OCI-LY1 (cell line): ENCODE results near the gene CAMTA1.

Experiments used
- CTCF ChIP-seq: fragments of 200-600 bp; sonication (generic), shearing (Covaris generic); IDR thresholded peaks from 2 replicates; pipeline ENCODE4 v1.5.1; 2017; ENCODE audit warnings: mild to moderate bottlenecking, antibody characterized with exemption, low read length, moderate library complexity, mixed read lengths
- EZH2 ChIP-seq: fragments of 200-600 bp; sonication (generic), shearing (Covaris generic); IDR thresholded peaks from 2 replicates; pipeline ENCODE4 v1.8.0; 2017; ENCODE audit warnings: borderline replicate concordance, mixed run types, mild to moderate bottlenecking, antibody characterized with exemption, low read length, moderate library complexity, mixed read lengths

- TF ChIP-seq EZH2 (no peak), CTCF (no peak)
Observed at GRCh38 chr1:6891781-6892579, 106.7 kb downstream of the CAMTA1 start.
